Astrocyte of the cerebellum (primary cell): ENCODE data around the gene ITSN1.

Experiments used
- DNase-seq: peaks from one replicate; pipeline ENCODE4 v3.0.0-alpha.2; 2011; ENCODE audit warnings: low read depth
- H3K4me3 ChIP-seq: 2 replicates; pipeline ENCODE4 v1.5.1; 2011; ENCODE audit warnings: mild to moderate bottlenecking, low read depth, low read length, moderate library complexity
- CTCF ChIP-seq: IDR thresholded peaks from 2 replicates; pipeline ENCODE4 v1.5.1; 2012; ENCODE audit warnings: low read length, low read depth, moderate library complexity, mild to moderate bottlenecking; ENCODE audit errors: missing control alignments
- in situ Hi-C: cut with HindIII; loops from 2 replicates; pipeline ENCODE4 v1.10.0; 2017; ENCODE audit warnings: low sequenced_read_pairs

Gene ITSN1

GRCh38 chr21:33835920-33836319 lies 193.6 kb downstream of the ITSN1 start:
- TF ChIP-seq CTCF = no peak
- DNase-seq = no peak
- H3K4me3 ChIP-seq = no peak overlapping the region
- in situ Hi-C loops = no loop called here

GRCh38 chr21:33836408-33836807 lies 194.1 kb downstream of the ITSN1 start:
- TF ChIP-seq CTCF = no peak
- in situ Hi-C loops = no loop called here
- no peak overlapping the region for H3K4me3 ChIP-seq
- DNase-seq = no peak

GRCh38 chr21:33839167-33839716 lies 196.9 kb downstream of the ITSN1 start:
- no peak overlapping the region for H3K4me3 ChIP-seq
- TF ChIP-seq CTCF = no peak
- no peak for DNase-seq
- in situ Hi-C loops = no loop called here

- no peak overlapping the region for H3K4me3 ChIP-seq
- TF ChIP-seq CTCF = no peak
- in situ Hi-C loops = no loop called here
- no peak for DNase-seq
These were observed 197.5 kb downstream of the ITSN1 start for GRCh38 chr21:33839806-33840205.

- in situ Hi-C loops = no loop called here
- DNase-seq = no peak
- TF ChIP-seq CTCF = no peak
- no peak overlapping the region for H3K4me3 ChIP-seq
These were observed 198.5 kb downstream of the ITSN1 start for GRCh38 chr21:33840771-33841170.

GRCh38 chr21:33841561-33841960 lies 199.3 kb downstream of the ITSN1 start:
- TF ChIP-seq CTCF = no peak
- in situ Hi-C loops = no loop called here
- DNase-seq = no peak
- H3K4me3 ChIP-seq = no peak overlapping the region

GRCh38 chr21:33843216-33843615 lies 200.9 kb downstream of the ITSN1 start:
- TF ChIP-seq CTCF = no peak
- in situ Hi-C loops = no loop called here
- no peak for DNase-seq
- no peak overlapping the region for H3K4me3 ChIP-seq
